Measurements from ENCODE around the gene FGFRL1. TPM values are rescaled to one million over a fixed set of nuclear protein-coding genes. Genes with fewer than 3 reads are reported as not detected.

FGFRL1 gene
- total and polyA plus RNA-seq, 5 experiments from 2014 or later: 0.65 to 18.4 (median 1.2) TPM

DNA sequence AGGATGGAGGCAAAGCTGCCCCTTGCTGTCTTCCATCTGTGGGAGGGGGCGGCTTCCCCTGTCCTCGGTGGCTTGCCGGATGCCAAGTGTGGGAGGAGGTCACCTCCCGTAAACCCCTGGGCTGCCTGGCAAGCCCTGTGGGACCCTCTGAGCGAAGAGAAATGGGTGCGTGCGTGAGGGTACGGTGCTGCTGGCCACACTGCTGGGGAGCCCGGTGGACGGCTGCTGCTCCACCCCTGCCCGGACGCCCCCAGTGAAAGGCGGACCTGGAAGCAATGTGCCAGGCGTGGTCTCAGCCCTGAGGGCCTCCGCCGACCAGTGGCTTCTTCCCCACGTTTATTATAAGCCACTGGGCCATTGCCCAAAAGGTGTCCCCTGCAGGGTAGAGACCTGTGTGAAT is 29.1 kb upstream of the FGFRL1 start:
- H3K9me3 Mint-ChIP-seq: no peaks in the 10 kb centered on the region
- H3K27me3 Mint-ChIP-seq: no peaks in the 10 kb centered on the region
- ATAC-seq: no peak
- H3K27ac Mint-ChIP-seq: no peak overlapping the region
- H3K36me3 Mint-ChIP-seq: peaks cover 0 to 3% (median 0%) of the 10 kb centered on the region in 3 donors
- no peak for DNase-seq
- no peak overlapping the region for H3K4me3 Mint-ChIP-seq
- peaks cover 8 to 26% (median 16%) of the 10 kb centered on the region in 4 donors for H3K4me1 Mint-ChIP-seq
- POLR2A ChIA-PET: interaction anchor here (0.7 kb wide), 1 partner anchor 1817 kb away, joined by 3 read pairs; no protein-coding TSS in a partner anchor

GRCh38 chr4:982814-983213 is 28.6 kb upstream of the FGFRL1 start:
- peaks cover 0 to 3% (median 0%) of the 10 kb centered on the region in 3 donors for H3K36me3 Mint-ChIP-seq
- DNase-seq (no peak), ATAC-seq (no peak)
- no peak overlapping the region for H3K27ac Mint-ChIP-seq
- no peaks in the 10 kb centered on the region for H3K9me3 Mint-ChIP-seq
- H3K4me3 Mint-ChIP-seq: no peak overlapping the region
- no peaks in the 10 kb centered on the region for H3K27me3 Mint-ChIP-seq
- POLR2A ChIA-PET: no interaction called here
- H3K4me1 Mint-ChIP-seq: peaks cover 8 to 28% (median 17%) of the 10 kb centered on the region in 4 donors

DNA sequence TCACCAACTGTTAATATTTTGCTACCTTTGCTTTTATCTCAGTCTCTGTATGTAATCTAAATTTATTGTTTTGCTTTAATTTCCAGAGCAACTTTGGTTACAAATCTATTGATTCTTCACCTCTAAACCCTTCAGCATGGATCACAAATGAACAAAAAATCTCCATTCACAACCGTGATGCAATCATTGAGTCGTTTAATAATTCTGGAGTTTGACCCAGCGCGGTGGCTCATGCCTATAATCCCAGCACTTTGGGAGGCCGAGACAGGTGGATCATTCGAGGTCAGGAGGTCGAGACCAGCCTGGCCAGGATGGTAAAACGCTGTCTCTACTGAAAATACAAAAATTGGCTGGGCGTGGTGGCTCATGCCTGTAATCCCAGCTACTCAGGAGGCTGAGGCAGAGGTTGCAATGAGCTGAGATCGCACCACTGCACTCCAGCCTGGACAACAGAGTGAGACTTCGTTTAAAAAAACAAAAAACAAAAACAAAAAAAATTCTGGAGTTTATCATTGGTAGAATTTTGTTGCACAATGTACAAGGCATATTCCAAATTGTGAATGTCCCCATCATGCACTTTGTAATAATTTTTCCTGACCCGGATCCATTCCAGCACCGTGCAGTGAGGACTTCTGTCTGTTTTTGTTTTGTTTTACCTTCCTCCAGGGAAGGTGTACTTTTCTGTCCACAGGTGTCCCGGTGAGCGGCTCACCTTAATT is 26.9 kb upstream of the FGFRL1 start:
- H3K4me1 Mint-ChIP-seq: peaks cover 8 to 37% (median 20%) of the 10 kb centered on the region in 4 donors
- H3K27ac Mint-ChIP-seq: peak overlapping the region in 9 of 10 donors; percentile 79 to 92 (median 87)
- H3K9me3 Mint-ChIP-seq: no peaks in the 10 kb centered on the region
- H3K36me3 Mint-ChIP-seq: peaks cover 0 to 3% (median 0%) of the 10 kb centered on the region in 3 donors
- POLR2A ChIA-PET: interaction anchor here (1.6 kb wide), 1 partner anchor 52 kb away, joined by 4 read pairs; the partner anchor contains the start of genes GAK and TMEM175
- H3K4me3 Mint-ChIP-seq: peak overlapping the region; percentile 63 to 92 (median 88)
- DNase-seq (no peak), ATAC-seq (no peak)
- no peaks in the 10 kb centered on the region for H3K27me3 Mint-ChIP-seq

DNA sequence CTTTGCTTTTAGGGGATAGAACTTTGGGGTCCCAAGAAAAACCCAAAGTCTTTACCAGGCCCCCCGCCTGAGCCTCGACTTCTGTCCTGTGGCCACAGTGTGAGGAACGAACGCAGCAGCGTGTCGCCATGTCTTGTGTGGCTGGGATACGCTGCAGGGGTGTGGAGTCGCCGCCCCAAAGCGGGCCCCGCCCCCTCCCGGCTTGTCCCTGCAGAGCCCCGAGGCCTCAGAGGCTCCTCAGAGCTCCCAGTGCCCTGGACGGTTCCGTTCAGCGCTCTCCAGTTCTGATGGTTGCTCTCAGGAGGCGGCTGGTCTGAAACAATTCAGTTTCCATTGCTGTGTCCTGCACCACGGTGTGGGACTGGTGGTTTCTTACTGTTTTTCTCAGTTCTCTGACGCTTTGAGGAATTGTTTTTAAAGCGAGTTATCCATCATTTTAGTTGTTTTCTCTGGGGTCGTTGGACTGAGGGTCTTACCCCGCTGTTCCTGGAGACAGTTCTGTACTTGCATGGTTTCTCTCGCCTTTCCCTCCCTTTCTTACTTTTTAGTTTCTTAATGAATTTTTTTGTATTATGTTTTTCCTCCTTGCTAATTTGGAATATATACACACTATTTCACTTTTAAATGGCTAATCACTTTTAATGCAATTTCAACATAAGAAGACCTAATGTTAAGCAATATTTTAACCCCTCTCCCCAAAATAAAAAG is 26.1 kb upstream of the FGFRL1 start:
- POLR2A ChIA-PET: interaction anchor here (1.6 to 2.7 kb wide), 2 partner anchors 15 to 53 kb away, joined by 4 to 14 read pairs; partner anchors contain the start of genes GAK and TMEM175
- peak overlapping the region; percentile 78 to 92 (median 90) for H3K4me3 Mint-ChIP-seq
- peak; percentile 54 to 84 (median 62) for DNase-seq
- H3K27ac Mint-ChIP-seq: peak overlapping the region in 9 of 10 donors; percentile 79 to 92 (median 87)
- peaks cover 0 to 5% (median 0%) of the 10 kb centered on the region in 3 donors for H3K36me3 Mint-ChIP-seq
- no peaks in the 10 kb centered on the region for H3K9me3 Mint-ChIP-seq
- peaks cover 5 to 37% (median 20%) of the 10 kb centered on the region in 4 donors for H3K4me1 Mint-ChIP-seq
- no peaks in the 10 kb centered on the region for H3K27me3 Mint-ChIP-seq
- ATAC-seq: peak; percentile 35 to 61

- H3K4me1 Mint-ChIP-seq: peaks cover 5 to 35% (median 20%) of the 10 kb centered on the region in 4 donors
- no peak for DNase-seq
- peak overlapping the region; percentile 63 to 95 (median 92) for H3K27ac Mint-ChIP-seq
- ATAC-seq: peak; percentile 16 to 28
- peaks cover 0 to 2% (median 0%) of the 10 kb centered on the region in 3 donors for H3K36me3 Mint-ChIP-seq
- POLR2A ChIA-PET: interaction anchor here (0.6 to 2.7 kb wide), 9 partner anchors 13 to 727 kb away, joined by 3 to 16 read pairs (median 9); partner anchors contain the start of genes DGKQ, FGFRL1, GAK and TMEM175
- no peaks in the 10 kb centered on the region for H3K27me3 Mint-ChIP-seq
- H3K9me3 Mint-ChIP-seq: no peaks in the 10 kb centered on the region
- peak overlapping the region; percentile 83 to 94 (median 90) for H3K4me3 Mint-ChIP-seq
Observed at GRCh38 chr4:986428-986878, 25.0 kb upstream of the FGFRL1 start.

DNA sequence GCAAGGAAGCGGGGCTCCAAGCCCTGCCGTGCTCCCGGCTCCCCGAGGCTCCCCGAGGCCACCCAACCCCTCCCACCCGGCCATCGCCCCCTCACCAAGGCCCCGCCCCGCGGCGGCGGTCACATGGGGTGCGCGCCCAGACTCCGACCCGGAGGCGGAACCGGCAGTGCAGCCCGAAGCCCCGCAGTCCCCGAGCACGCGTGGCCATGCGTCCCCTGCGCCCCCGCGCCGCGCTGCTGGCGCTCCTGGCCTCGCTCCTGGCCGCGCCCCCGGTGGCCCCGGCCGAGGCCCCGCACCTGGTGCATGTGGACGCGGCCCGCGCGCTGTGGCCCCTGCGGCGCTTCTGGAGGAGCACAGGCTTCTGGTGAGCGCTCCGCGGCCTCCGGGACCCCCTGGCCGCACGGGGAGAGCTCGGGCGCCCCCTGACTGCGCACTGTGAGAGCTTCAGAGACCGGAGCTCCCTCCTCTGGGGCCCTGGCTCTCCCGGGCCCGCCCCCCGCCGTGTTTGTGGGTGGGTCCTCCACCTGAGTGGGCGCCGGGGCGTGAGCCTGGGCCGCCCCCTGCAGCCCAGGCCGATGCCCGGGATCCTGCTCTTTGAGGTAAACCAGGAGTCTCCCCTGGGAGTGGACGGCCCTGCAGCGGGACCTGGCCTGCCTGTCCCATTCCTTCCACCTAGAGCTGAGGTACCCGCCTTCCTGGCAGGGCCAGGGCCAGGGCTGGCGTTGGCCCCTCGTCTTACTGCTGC is 24.4 kb upstream of the FGFRL1 start, which contains the start of gene IDUA:
Gene IDUA (plus strand): TSS at position 166 of the 745 bp plus-strand sequence. CDS start 41 bp downstream, at position 207.
- Mint-ChIP-seq H3K9me3 (no peaks in the 10 kb centered on the region), H3K4me3 (peak within 1 kb of the TSS; percentile 83 to 94 (median 90)), H3K27ac (peak within 1 kb of the TSS; percentile 63 to 95 (median 92)), H3K4me1 (peaks cover 5 to 35% (median 20%) of the 10 kb centered on the region in 4 donors), H3K27me3 (no peaks in the 10 kb centered on the region), H3K36me3 (peaks cover 0 to 2% (median 0%) of the 10 kb centered on the region in 3 donors)
- POLR2A ChIA-PET: interaction anchor here (0.6 to 2.7 kb wide), 9 partner anchors 14 to 727 kb away, joined by 3 to 16 read pairs (median 9); partner anchors contain the start of genes DGKQ, FGFRL1, GAK and TMEM175
- DNase-seq (peak; percentile 82 to 93 (median 89)), ATAC-seq (peak; percentile 85 to 89)

- H3K9me3 Mint-ChIP-seq: no peaks in the 10 kb centered on the region
- DNase-seq (peak in 1 of 10 donors; percentile 10), ATAC-seq (no peak)
- POLR2A ChIA-PET: interaction anchor here (0.6 to 2.7 kb wide), 8 partner anchors 14 to 246 kb away, joined by 3 to 16 read pairs (median 10); partner anchors contain the start of genes DGKQ, FGFRL1, GAK and TMEM175
- peaks cover 0 to 2% (median 0%) of the 10 kb centered on the region in 3 donors for H3K36me3 Mint-ChIP-seq
- peak overlapping the region; percentile 56 to 84 (median 76) for H3K4me3 Mint-ChIP-seq
- H3K4me1 Mint-ChIP-seq: peaks cover 3 to 35% (median 18%) of the 10 kb centered on the region in 4 donors
- H3K27ac Mint-ChIP-seq: peak overlapping the region in 4 of 10 donors; percentile 62 to 74 (median 70)
- H3K27me3 Mint-ChIP-seq: no peaks in the 10 kb centered on the region
Observed at GRCh38 chr4:987624-988513, 23.6 kb upstream of the FGFRL1 start.

DNA sequence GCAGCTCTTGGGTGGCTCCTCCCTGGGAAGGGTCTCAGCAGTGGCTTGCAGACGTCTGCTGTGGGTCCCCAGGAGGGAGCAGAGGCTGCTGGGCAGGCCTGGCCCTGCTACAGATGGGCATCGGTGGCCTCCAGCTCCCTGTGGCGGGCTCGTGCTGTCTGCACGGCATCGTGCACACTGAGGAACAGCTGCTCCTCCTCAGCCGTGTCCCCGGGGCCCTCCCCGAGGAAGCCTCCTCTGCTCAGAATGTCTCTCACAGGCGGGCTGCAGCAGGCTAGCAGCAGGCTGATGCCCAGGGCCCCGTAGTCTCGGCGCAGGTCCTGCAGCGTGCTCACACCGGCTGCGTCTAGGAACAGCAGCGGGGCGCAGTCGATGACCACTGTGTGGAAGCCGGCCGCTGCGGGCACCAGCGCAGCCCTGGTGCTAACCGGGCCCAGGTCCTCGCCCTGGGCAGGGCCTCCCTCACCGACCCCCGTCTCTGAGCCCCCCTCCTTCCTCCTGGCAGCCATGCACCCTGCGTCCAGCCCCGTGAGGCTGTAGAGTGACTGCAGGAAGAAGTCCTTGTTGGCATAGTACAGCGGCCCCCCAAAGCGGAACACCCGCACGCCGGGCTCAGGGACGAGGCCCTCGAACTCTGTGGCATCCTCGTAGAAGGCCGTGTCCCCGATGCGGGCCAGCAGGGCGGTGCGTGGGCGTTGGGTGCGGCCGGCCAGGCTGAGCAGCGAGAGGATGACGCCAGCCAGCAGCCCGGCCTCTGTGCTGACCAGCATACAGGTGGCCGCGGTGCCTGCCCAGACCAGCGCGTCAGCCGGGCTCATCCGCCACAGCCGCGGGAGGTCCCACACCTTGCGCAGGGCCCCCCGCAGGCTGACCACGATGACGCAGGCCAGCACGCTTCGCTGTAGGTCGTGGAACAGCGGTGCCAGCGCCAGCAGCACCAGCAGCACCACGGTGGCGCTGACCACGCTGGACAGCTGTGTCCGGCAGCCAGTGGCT is 22.4 kb upstream of the FGFRL1 start:
- Mint-ChIP-seq H3K36me3 (peaks cover 0 to 2% (median 0%) of the 10 kb centered on the region in 3 donors), H3K27me3 (no peaks in the 10 kb centered on the region), H3K27ac (no peak overlapping the region), H3K9me3 (no peaks in the 10 kb centered on the region), H3K4me3 (peak overlapping the region in 2 of 10 donors; percentile 6 to 19), H3K4me1 (peaks cover 0 to 34% (median 16%) of the 10 kb centered on the region in 4 donors)
- DNase-seq: no peak
- POLR2A ChIA-PET: no interaction called here
- no peak for ATAC-seq

DNA sequence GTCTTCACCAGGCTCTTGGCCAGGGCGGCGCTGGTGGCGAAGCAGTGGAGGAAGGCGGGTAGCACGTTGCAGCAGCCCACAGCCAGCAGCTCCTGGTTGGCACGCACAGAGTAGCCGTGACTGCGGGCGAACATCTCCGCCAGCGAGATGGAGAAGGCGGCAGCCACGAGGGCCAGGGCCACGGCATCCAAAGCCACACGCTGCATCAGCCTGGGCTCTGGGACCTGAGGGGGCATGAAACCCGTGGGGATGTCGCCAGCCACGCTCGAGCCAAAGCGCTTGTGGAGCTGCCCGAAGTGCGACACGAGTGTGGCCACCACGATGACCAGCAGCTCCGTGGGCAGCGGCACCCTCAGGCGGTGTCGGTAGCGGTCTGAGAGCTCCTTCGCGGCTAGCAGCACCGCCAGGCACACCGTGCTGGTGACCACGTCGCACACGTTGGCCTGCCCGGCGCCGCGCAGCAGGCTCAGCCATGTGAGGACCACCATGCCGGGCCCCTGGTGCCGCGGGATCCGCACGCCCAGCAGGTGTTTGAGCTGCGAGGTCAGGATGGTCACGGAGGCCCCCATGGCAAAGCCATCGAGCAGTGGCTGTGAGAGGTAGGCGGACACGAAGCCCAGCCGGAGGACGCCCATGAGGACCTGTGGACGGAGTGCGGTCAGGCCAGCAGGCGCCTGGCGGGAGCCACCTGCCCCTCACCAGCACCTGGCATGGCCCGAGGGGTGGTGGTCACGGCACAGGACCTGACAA is 21.5 kb upstream of the FGFRL1 start:
- Mint-ChIP-seq H3K9me3 (no peaks in the 10 kb centered on the region), H3K27ac (no peak overlapping the region), H3K36me3 (peaks cover 0 to 2% (median 0%) of the 10 kb centered on the region in 3 donors), H3K4me3 (no peak overlapping the region), H3K4me1 (peaks cover 0 to 27% (median 11%) of the 10 kb centered on the region in 4 donors), H3K27me3 (no peaks in the 10 kb centered on the region)
- DNase-seq (no peak), ATAC-seq (no peak)
- POLR2A ChIA-PET: interaction anchor here (0.9 kb wide), 1 partner anchor 8 kb away, joined by 3 read pairs; no protein-coding TSS in a partner anchor

All from naive thymus-derived CD8-positive, alpha-beta T cell (primary cell).